GM18868 (cell line): ENCODE data around the gene UTRN.

Experiments used
- ATAC-seq: cut with Tn5 transposase; IDR thresholded peaks from one replicate; pipeline ENCODE4 v1.9.1; 2021; ENCODE audit warnings: mild to moderate bottlenecking, moderate library complexity; ENCODE audit not compliant: unreplicated experiment

The UTRN gene

GRCh38 chr6:144311361-144311760 is 26.2 kb downstream of the UTRN start:
- ATAC-seq, result no peak

- no peak for ATAC-seq
Measured at GRCh38 chr6:144314003-144314485, 28.9 kb downstream of the UTRN start.

GRCh38 chr6:144314562-144314961 is 29.4 kb downstream of the UTRN start:
- ATAC-seq, result no peak

- ATAC-seq, result no peak
Measured at GRCh38 chr6:144315226-144315980, 30.3 kb downstream of the UTRN start.

GRCh38 chr6:144315981-144316861 is 31.1 kb downstream of the UTRN start:
- ATAC-seq, result no peak

- no peak for ATAC-seq
Measured at GRCh38 chr6:144316862-144317195, 31.7 kb downstream of the UTRN start.

- ATAC-seq, result no peak
Measured at GRCh38 chr6:144317736-144318135, 32.6 kb downstream of the UTRN start.

GRCh38 chr6:144319211-144319610 is 34.1 kb downstream of the UTRN start:
- no peak for ATAC-seq

- ATAC-seq, result no peak
Measured at GRCh38 chr6:144320741-144321140, 35.6 kb downstream of the UTRN start.

- no peak for ATAC-seq
Measured at GRCh38 chr6:144321839-144322591, 36.9 kb downstream of the UTRN start.

GRCh38 chr6:144325232-144325631 is 40.1 kb downstream of the UTRN start:
- ATAC-seq, result no peak

- ATAC-seq, result no peak
Measured at GRCh38 chr6:144326393-144326792, 41.3 kb downstream of the UTRN start.

GRCh38 chr6:144327081-144327480 is 41.9 kb downstream of the UTRN start:
- no peak for ATAC-seq

- ATAC-seq, result no peak
Measured at GRCh38 chr6:144330017-144330987, 45.2 kb downstream of the UTRN start.

- ATAC-seq, result no peak
Measured at GRCh38 chr6:144331491-144331969, 46.4 kb downstream of the UTRN start.

- ATAC-seq, result no peak
Measured at GRCh38 chr6:144332177-144332576, 47.0 kb downstream of the UTRN start.

GRCh38 chr6:144334150-144334708 is 49.1 kb downstream of the UTRN start:
- peak; percentile 65 for ATAC-seq
